Skin of body (tissue), 3 donors: ENCODE measurements around the gene ZNF223. TPM values are rescaled to one million over a fixed set of nuclear protein-coding genes. Genes with fewer than 3 reads are reported as not detected.

Experiments
- DNase-seq: peaks from one replicate; lab custom pipeline; 2025; lab: John Stamatoyannopoulos, UW
- small RNA-seq: library from RNA; depleted of rRNA; stranded (forward); fragments of <200 nt; gene quantifications from one replicate; pipeline ENCODE3, GENCODE V24; 2014; ENCODE audit warnings: low replicate concordance
- total RNA-seq: library from RNA; depleted of rRNA; stranded (reverse); fragments of >200 nt; gene quantifications from one replicate; pipeline ENCODE4 v1.2.3, GENCODE V29; 2014

ZNF223 gene
- total RNA-seq, 1 donor from 2014 or later = 7.1 TPM

DNA sequence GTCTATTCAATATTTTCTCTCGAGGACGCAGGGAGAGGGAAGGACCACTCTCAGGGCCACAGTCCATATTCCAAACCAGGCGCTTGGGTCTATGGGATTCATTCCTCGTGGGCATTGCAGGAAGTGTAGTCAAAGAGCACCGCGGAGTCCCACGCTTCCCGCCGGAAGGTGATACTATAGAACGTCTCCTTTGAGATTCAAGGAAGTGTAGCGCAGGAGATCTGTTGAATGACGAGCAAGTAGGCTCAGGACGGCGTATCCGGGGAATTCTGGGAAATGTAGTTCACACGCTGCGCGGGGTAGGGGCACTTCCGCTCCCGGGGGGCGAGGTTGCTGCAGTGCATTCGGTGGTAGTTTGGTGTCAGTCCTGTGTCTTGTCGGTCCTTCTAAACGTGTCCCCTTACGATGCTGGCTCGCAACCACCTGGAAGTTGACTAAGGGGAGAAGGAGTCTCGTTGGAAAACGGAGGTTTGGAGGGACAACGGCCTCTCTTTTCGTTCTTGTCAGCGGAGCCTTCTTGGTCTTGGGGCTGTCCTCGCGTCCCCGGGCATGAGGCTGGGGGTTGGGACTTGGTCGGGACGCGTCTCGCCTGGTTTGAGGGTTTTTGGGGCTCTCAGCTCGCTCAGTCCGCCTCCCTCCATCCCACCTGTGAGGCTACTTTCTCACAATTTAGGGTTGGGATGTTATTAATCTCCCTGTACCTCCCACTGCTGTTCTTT, 20.1 kb downstream of the ZNF223 start, which contains the start of gene ZNF284:
Gene ZNF284 (plus strand): TSS at position 336 of the 719 bp plus-strand sequence. CDS start 4,231 bp downstream, outside the sequence.
- peak; percentile 84 for DNase-seq

DNA sequence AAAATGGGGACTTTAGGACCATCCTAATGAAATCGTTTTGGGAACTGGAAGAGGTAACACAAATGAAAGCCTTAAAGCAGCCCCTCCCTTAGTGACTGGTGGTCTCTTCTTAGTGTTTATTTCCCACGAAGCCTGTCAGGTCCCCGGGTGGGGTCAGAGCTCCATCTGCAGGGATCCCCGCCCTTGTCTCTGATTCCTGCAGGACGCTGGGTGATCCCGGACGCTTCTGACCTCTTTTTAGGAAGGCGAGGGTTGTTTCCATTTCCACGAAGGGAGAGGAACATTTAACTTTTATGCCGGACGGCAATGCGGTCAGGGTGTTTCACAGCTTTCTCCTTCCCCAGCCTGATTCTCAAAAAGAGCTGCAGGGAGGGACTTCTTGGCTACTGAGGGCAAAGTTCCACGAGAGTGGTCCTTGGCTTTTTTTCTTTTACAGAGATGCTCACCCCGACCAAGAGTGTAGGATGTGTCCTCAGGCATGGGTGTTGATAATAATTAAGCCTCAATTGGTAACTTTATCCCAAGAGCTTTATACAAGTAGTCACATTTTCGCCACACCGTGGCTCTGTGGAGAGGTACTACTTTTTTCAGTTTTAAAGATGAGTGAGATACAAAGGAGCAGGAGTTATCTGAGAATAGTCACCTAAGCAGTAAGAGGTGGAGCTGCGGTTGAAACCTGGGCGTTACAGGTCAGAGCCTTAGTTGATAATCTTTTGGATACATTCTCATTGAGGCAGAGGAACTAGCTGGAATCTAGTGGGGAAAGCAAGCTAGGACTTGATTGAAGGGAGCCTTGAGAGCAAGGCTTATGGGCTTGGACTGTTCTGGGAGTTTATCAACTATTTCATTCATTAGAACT, 20.9 kb downstream of the ZNF223 start:
- no peak for DNase-seq

DNA sequence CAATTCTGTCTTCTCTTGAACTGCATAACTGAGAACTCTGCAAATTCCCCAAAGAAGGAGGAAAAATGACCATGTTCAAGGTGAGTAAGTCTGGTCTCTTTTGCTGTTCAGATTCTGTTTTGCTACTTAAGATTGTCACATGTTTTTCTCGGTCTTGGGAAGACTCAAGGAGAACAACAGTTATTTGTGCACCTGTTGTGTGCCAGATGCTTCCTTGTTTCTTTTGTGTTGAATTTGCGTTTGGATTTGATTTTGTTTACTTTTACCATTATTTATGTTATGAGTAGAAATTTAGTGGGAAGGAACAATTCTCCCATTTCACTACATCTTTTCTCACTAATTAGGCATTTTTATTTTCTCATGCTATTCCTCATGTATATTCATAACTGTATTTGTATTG, 24.5 kb downstream of the ZNF223 start:
- no peak for DNase-seq

DNA sequence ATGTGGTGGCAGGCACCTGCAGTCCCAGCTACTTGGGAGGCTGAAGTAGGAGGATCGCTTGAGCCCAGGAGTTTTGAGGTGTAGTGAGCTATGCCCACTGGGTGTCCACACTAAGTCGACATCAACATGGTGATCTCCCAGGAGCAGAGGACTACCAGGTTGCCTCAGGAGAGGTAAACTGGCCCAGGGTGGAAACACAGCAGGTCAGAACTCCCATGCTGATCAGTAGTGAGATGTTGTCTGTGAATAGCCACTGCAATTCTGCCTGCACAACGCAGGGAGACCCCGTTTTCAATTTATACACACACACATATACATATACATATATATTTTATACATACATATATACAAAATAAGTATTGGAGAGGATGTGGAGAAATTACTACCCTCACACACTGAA, 40.3 kb downstream of the ZNF223 start:
- no peak for DNase-seq

DNA sequence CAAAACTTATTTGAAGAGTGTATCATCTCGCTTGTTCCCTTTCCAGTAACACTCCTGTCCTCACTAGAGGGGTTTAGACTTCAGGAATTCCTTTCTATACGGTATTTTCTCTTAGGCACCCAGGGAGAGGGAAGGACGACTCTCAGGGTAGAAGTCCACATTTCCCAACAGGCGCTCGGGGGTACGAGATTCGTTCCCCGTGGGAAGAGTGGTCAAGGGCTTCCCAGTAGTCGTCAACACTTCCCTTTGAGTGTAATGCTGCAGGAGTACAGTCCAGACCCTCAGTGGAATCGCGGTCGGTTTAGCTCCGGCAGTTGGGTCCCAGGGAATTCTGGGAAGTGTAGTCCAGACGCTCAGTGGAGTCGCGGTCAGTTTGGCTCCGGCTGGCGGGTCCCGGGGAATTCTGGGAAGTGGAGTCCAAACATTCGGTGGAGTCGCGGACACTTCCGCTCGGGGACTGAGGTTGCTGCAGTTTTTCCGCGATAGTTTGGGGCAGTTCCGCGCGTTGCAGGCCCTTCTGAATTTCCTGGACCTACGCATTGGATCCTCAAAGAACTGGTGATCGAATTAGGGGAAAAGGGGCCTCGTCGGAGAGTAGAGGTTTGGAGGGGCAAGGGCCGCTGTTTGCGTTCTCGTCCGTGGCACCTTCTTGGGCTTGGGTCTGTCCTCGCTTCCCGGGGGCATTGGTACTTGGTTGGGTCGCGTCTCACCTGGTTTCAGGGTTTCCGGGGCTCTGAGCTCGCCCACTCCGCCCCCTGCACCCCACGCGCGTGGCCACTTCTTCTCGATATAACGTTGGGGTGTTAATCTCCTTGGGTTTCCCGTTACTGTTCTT, 42.3 kb downstream of the ZNF223 start, which contains the start of gene ZNF224:
Gene ZNF224 (plus strand): TSS at position 431 of the 835 bp plus-strand sequence. CDS start 3,513 bp downstream, outside the sequence.
- DNase-seq = peak; percentile 91

DNA sequence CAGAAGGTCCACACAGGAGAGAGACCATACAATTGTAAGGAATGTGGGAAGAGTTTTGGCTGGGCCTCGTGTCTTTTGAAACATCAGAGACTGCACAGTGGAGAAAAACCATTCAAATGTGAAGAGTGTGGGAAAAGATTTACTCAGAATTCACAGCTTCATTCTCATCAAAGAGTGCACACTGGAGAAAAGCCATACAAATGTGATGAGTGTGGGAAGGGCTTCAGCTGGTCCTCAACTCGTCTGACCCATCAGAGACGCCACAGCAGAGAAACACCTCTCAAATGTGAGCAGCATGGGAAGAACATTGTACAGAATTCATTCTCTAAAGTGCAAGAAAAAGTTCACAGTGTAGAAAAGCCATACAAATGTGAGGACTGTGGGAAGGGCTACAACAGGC, 55.9 kb downstream of the ZNF223 start:
- no peak for DNase-seq

DNA sequence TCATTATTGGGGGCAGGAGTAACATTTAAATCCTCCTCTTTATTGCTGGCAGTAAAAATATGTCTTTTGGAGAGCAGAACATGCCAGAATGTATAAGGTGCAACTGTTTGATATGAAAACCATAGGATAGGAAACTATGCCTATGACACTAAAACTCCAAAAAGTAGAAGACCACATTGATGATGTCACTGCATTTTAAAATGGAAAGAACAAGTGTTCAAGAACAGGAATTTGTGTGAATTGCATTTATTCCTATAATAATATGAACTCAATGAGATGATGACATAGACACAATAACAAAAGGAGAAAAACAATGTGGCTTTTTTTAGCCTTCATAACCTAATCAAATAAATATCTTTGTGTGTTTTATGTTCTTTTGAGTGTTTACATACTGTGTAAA, 57.6 kb downstream of the ZNF223 start:
- DNase-seq = no peak

DNA sequence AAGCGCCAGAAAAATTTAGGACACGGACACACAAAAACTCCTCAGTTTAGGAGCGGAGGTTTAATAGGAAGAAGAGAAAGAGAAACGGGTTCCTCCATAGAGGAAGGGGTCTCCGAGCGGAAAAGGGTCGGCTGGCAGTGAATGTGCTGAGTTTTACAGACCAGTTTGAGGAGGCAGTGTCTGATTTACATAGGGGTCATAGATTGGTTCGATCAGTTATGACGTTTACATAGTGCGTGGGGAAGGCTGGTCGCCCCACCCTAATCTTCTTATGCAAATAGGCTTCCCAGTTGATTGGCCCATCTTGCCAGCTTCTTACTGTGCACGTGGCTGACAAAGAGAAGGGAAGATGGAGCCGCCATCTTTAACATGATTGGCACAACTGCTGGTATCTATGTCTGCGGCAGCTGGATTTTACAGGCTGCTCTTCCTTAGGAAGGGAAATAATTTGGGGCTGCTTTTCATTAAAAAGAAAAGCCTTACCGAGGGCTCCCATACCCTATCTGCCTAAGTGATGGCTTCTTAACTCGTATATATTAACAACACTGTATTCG, 60.2 kb downstream of the ZNF223 start:
- peak; percentile 24 for DNase-seq

DNA sequence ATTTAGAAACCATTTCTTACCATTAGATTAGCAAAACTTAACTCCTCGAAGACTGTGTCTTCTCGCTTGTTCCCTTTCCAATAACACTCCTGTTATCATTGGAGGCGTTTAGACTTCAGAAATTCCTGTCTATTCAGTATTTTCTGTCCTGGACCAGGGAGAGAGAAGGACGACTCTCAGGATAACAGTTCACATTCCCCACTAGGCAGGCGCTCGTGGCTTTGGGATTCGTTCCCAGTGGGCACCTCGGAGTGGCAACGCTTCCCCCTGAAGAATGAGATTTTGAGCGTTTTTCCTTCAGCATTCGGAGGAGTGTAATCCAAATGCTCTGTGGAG, 60.9 kb downstream of the ZNF223 start:
- no peak for DNase-seq

DNA sequence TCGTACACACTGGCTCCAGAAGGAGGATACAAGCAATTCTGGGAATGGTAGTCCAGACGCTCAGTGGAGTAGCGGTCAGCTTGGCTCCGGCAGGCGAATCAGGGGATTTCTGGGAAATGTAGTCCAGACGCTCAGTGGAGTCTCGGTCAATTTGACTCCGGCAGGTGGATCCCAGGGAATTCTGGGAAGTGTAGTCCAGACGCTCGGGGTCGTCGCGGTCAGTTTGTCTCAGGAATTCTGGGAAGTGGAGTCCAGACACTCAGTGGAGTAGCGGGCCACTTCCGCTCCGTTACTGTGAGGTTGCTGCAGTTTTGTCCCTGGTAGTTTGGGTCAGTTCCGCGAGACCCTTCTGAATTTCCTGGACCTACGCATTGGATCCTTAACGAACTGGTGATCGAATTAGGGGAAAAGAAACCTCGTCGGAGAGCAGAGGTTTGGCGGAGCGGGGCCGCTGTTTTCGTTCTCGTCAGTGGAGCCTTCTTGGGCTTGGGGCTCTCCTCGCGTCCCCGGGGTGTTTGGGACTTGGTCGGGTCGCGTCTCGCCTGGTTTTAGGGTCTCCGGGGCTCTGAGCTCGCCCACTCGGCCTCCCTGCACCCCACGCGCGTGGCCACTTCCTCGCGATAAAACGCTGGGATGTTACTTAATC, 61.4 kb downstream of the ZNF223 start, which contains the start of gene ZNF225:
Gene ZNF225 (plus strand): TSS at position 262 of the 646 bp plus-strand sequence. CDS start 2,429 bp downstream, outside the sequence.
- DNase-seq = peak; percentile 99

DNA sequence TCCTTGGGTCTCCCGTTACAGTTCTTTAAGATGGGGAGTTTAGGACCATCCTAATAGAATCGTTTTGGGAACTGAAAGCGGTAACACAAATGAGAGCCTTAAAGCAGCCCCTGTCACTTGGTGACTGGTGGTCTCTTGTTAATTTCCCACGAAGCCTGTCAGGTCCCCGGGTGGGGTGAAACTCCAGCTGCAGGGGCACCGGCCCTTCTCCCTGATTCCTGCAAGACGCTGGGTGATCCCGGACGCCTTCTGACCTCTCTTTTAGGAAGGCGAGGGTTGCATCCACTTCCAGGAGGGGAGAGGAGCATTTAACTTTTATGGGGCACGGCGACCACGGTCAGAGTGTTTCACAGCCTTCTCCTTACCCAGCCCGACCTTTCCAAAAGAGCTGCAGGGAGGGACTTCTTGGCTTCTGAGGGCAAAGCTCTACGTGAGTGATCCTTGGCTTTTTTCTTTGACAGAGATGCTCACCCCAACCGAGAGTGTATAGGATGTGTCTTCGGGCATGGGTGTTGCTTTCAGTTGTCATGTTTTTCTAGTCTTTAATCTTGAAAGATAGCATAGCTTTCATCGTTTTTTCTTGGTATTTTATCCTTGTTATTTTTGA, 62.1 kb downstream of the ZNF223 start:
- DNase-seq = peak; percentile 51

Small RNAs within 50 kb of the gene (small RNA-seq; reads per million reads assigned to genes)
- gene RNU6-902P = not detected

Other genes starting within 250 kb of the ZNF223 start
- 16.0 TPM for gene LYPD5, start 249.6 kb upstream of the ZNF223 start, total RNA-seq
- gene ZNF283, start 224.7 kb upstream of the ZNF223 start, total RNA-seq = 18.5 TPM
- gene ZNF404, start 168.1 kb upstream of the ZNF223 start, total RNA-seq = 3.7 TPM
- gene ZNF45, start 116.8 kb upstream of the ZNF223 start, total RNA-seq = 15.1 TPM
- gene ZNF221, start 100.8 kb upstream of the ZNF223 start, total RNA-seq = 6.5 TPM
- 8.4 TPM for gene ZNF155, start 67.8 kb upstream of the ZNF223 start, total RNA-seq
- 5.0 TPM for gene ZNF230, start 49.1 kb upstream of the ZNF223 start, total RNA-seq
- 5.3 TPM for gene ZNF222, start 26.7 kb upstream of the ZNF223 start, total RNA-seq
- gene ZNF284, start 20.1 kb downstream of the ZNF223 start, total RNA-seq = 3.7 TPM
- 35.8 TPM for gene ZNF224, start 42.3 kb downstream of the ZNF223 start, total RNA-seq
- 5.9 TPM for gene ZNF225, start 61.4 kb downstream of the ZNF223 start, total RNA-seq
- 12.8 TPM for gene ZNF234, start 89.5 kb downstream of the ZNF223 start, total RNA-seq
- 20.3 TPM for gene ZNF226, start 113.1 kb downstream of the ZNF223 start, total RNA-seq
- gene ZNF227, start 160.5 kb downstream of the ZNF223 start, total RNA-seq = 20.2 TPM
- gene ZNF233, start 207.8 kb downstream of the ZNF223 start, total RNA-seq = 1.2 TPM